Peyer's patch (tissue), 4 donors: ENCODE results near the gene PGLYRP2. TPM values are rescaled to one million over a fixed set of nuclear protein-coding genes. Genes with fewer than 3 reads are reported as not detected.

Experiments
- DNase-seq, 3 donors: peaks; one replicate each; pipeline ENCODE4 v3.0.0-alpha.2; 2017 to 2019
- H3K27ac ChIP-seq, 4 donors: fragments of 200-600 bp; sonication (generic); one replicate each; pipeline ENCODE4 v1.5.1; 2016 to 2019
- H3K27me3 ChIP-seq, 2 donors: fragments of 200-600 bp; sonication (generic); one replicate each; pipeline ENCODE4 v1.5.1; 2019
- H3K36me3 ChIP-seq, 3 donors: fragments of 200-600 bp; sonication (generic); one replicate each; pipeline ENCODE4 v1.5.1; 2016 to 2019
- H3K4me1 ChIP-seq, 4 donors: fragments of 200-600 bp; sonication (generic); one replicate each; pipeline ENCODE4 v1.5.1; 2016 to 2019
- H3K4me3 ChIP-seq, 4 donors: fragments of 200-600 bp; sonication (generic); 1 replicate in 3 of 4; 2 replicates in 1 of 4; pipeline ENCODE4 v1.5.1; 2016 to 2019; ENCODE audit warnings: mild to moderate bottlenecking in 1 of 4
- H3K9me3 ChIP-seq, 4 donors: fragments of 200-600 bp; sonication (generic); one replicate each; pipeline ENCODE4 v1.5.1; 2016 to 2019; ENCODE audit warnings: mild to moderate bottlenecking in 1 of 4
- CTCF ChIP-seq, 6 experiments: fragments of 450-650 bp in 4 of 6; fragments of 200-600 bp in 2 of 6; sonication (generic) in 1 of 6; IDR thresholded peaks; one replicate each; pipeline ENCODE4 v1.5.1; 2017 to 2019; ENCODE audit warnings: antibody characterized with exemption in 6 of 6, mild to moderate bottlenecking in 3 of 6, moderate library complexity in 1 of 6
- POLR2A ChIP-seq, 2 donors: fragments of 450-650 bp; IDR thresholded peaks; one replicate each; pipeline ENCODE4 v1.5.1; 2017; ENCODE audit warnings: antibody characterized with exemption in 2 of 2, mild to moderate bottlenecking in 2 of 2, moderate library complexity in 2 of 2
- total RNA-seq, 4 donors: library from RNA; depleted of rRNA; stranded (reverse); fragments of >200 nt; gene quantifications; one replicate each; pipeline ENCODE4 v1.1.0, GENCODE V29; 2016

PGLYRP2 gene
- total RNA-seq, 4 donors from 2014 or later: not detected

GRCh38 chr19:15432629-15433518, 46.4 kb downstream of the PGLYRP2 start:
- H3K4me3 ChIP-seq: peak overlapping the region; percentile 71 to 100 (median 88)
- H3K27ac ChIP-seq: peak overlapping the region; percentile 73 to 91 (median 82)
- peaks cover 0 to 17% (median 0%) of the 10 kb centered on the region in 3 donors for H3K36me3 ChIP-seq
- no peaks in the 10 kb centered on the region for H3K9me3 ChIP-seq
- DNase-seq: peak; percentile 83 to 95 (median 95)
- TF ChIP-seq POLR2A (IDR thresholded peaks at IDR 0.05) (no peak), CTCF (IDR thresholded peaks at IDR 0.05) (no peak)
- no peaks in the 10 kb centered on the region for H3K27me3 ChIP-seq
- peaks cover 0 to 28% (median 15%) of the 10 kb centered on the region in 4 donors for H3K4me1 ChIP-seq

- H3K4me1 ChIP-seq: peaks cover 0 to 28% (median 15%) of the 10 kb centered on the region in 4 donors
- peak overlapping the region; percentile 38 to 69 (median 52) for H3K27ac ChIP-seq
- H3K4me3 ChIP-seq: peak overlapping the region; percentile 87 to 100 (median 90)
- DNase-seq: peak in 1 of 3 donors; percentile 56
- no peaks in the 10 kb centered on the region for H3K9me3 ChIP-seq
- H3K36me3 ChIP-seq: peaks cover 0 to 25% (median 0%) of the 10 kb centered on the region in 3 donors
- TF ChIP-seq POLR2A (IDR thresholded peaks at IDR 0.05): no peak
- no peak for TF ChIP-seq CTCF (IDR thresholded peaks at IDR 0.05)
- no peaks in the 10 kb centered on the region for H3K27me3 ChIP-seq
Measured at GRCh38 chr19:15432018-15432494, 47.2 kb downstream of the PGLYRP2 start.

GRCh38 chr19:15431396-15432017, 47.8 kb downstream of the PGLYRP2 start:
- TF ChIP-seq POLR2A (IDR thresholded peaks at IDR 0.05) (no peak), CTCF (IDR thresholded peaks at IDR 0.05) (no peak)
- peak in 1 of 3 donors; percentile 36 for DNase-seq
- H3K27ac ChIP-seq: peak overlapping the region in 2 of 4 donors; percentile 62 to 69

GRCh38 chr19:15430526-15431120, 48.7 kb downstream of the PGLYRP2 start:
- no peak for TF ChIP-seq POLR2A (IDR thresholded peaks at IDR 0.05)
- no peak for TF ChIP-seq CTCF (IDR thresholded peaks at IDR 0.05)
- Histone ChIP-seq H3K4me3 (no peak overlapping the region), H3K4me1 (peaks cover 0 to 28% (median 15%) of the 10 kb centered on the region in 4 donors), H3K27me3 (no peaks in the 10 kb centered on the region), H3K9me3 (no peaks in the 10 kb centered on the region), H3K27ac (no peak overlapping the region), H3K36me3 (peaks cover 0 to 37% (median 0%) of the 10 kb centered on the region in 3 donors)
- peak in 1 of 3 donors; percentile 34 for DNase-seq

More at GRCh38 chr19:15431396-15432017, 47.8 kb downstream of the PGLYRP2 start:
- H3K4me3 ChIP-seq: peak overlapping the region; percentile 87 to 100 (median 90)
- no peaks in the 10 kb centered on the region for H3K9me3 ChIP-seq
- H3K27me3 ChIP-seq: no peaks in the 10 kb centered on the region
- H3K4me1 ChIP-seq: peaks cover 0 to 28% (median 15%) of the 10 kb centered on the region in 4 donors
- peaks cover 0 to 31% (median 0%) of the 10 kb centered on the region in 3 donors for H3K36me3 ChIP-seq

GRCh38 chr19:15429825-15430467, 49.4 kb downstream of the PGLYRP2 start:
- Histone ChIP-seq H3K4me1 (peaks cover 0 to 28% (median 15%) of the 10 kb centered on the region in 4 donors), H3K27me3 (no peaks in the 10 kb centered on the region), H3K27ac (no peak overlapping the region), H3K4me3 (no peak overlapping the region), H3K9me3 (no peaks in the 10 kb centered on the region), H3K36me3 (peaks cover 0 to 44% (median 0%) of the 10 kb centered on the region in 3 donors)
- TF ChIP-seq CTCF (IDR thresholded peaks at IDR 0.05) (no peak), POLR2A (IDR thresholded peaks at IDR 0.05) (no peak)
- DNase-seq: no peak
